SK-MEL-5 (cell line): ENCODE data around the gene CDYL2. TPM values are rescaled to one million over a fixed set of nuclear protein-coding genes. Genes with fewer than 3 reads are reported as not detected.
"Not testable (repeated sequence)": the region's sequence is repeated elsewhere in the genome, so short reads cannot be mapped to it uniquely, and the experiment has no call there.

Experiments
- DNase-seq: peaks from one replicate; pipeline ENCODE4 v3.0.0-alpha.2; 2016; ENCODE audit warnings: low read depth, low spot score
- in situ Hi-C: cut with HindIII; loops from 2 replicates; pipeline ENCODE4 v1.10.0; 2016; ENCODE audit warnings: low sequenced_read_pairs, high pct_unique_total_duplicates, low pct_unique_long_range_greater_than_20kb
- total RNA-seq: library from RNA; depleted of rRNA; stranded (reverse); fragments of >200 nt; shearing (Covaris generic); gene quantifications from 2 replicates; pipeline ENCODE4 v1.2.3, GENCODE V29; 2014

CDYL2 gene
- total RNA-seq, 1 experiment from 2014 or later, result 0.74 TPM

GRCh38 chr16:80669673-80670072 lies 134.7 kb downstream of the CDYL2 start:
- DNase-seq, result no peak
- in situ Hi-C loops, result no loop called here

GRCh38 chr16:80667925-80668324 lies 136.5 kb downstream of the CDYL2 start:
- in situ Hi-C loops, result no loop called here

GRCh38 chr16:80667251-80667560 lies 137.2 kb downstream of the CDYL2 start:
- in situ Hi-C loops, result no loop called here

More at GRCh38 chr16:80667925-80668324, 136.5 kb downstream of the CDYL2 start:
- no peak for DNase-seq

GRCh38 chr16:80666378-80667250 lies 137.8 kb downstream of the CDYL2 start:
- no peak for DNase-seq
- in situ Hi-C loops, result no loop called here

More at GRCh38 chr16:80667251-80667560, 137.2 kb downstream of the CDYL2 start:
- no peak for DNase-seq

GRCh38 chr16:80665356-80665755 lies 139.0 kb downstream of the CDYL2 start:
- in situ Hi-C loops, result no loop called here

GRCh38 chr16:80664786-80665185 lies 139.6 kb downstream of the CDYL2 start:
- in situ Hi-C loops, result no loop called here
- DNase-seq, result no peak

More at GRCh38 chr16:80665356-80665755, 139.0 kb downstream of the CDYL2 start:
- no peak for DNase-seq

GRCh38 chr16:80664226-80664625 lies 140.2 kb downstream of the CDYL2 start:
- DNase-seq, result no peak
- in situ Hi-C loops, result no loop called here

- in situ Hi-C loops, result no loop called here
- no peak for DNase-seq
Observed at GRCh38 chr16:80663078-80663477, 141.3 kb downstream of the CDYL2 start.

GRCh38 chr16:80659865-80660264 lies 144.5 kb downstream of the CDYL2 start:
- no peak for DNase-seq
- in situ Hi-C loops, result no loop called here

- no peak for DNase-seq
- in situ Hi-C loops, result no loop called here
Observed at GRCh38 chr16:80656711-80657150, 147.7 kb downstream of the CDYL2 start.

- in situ Hi-C loops, result no loop called here
Observed at GRCh38 chr16:80656161-80656560, 148.2 kb downstream of the CDYL2 start.

GRCh38 chr16:80655751-80656150 lies 148.6 kb downstream of the CDYL2 start:
- in situ Hi-C loops, result no loop called here
- no peak for DNase-seq

More at GRCh38 chr16:80656161-80656560, 148.2 kb downstream of the CDYL2 start:
- DNase-seq, result no peak

- in situ Hi-C loops, result no loop called here
- DNase-seq, result no peak
Observed at GRCh38 chr16:80654094-80654862, 150.1 kb downstream of the CDYL2 start.

- DNase-seq, result no peak
- in situ Hi-C loops, result no loop called here
Observed at GRCh38 chr16:80652441-80652840, 152.0 kb downstream of the CDYL2 start.

GRCh38 chr16:80650281-80650680 lies 154.1 kb downstream of the CDYL2 start:
- in situ Hi-C loops, DNase-seq: not testable (repeated sequence)

GRCh38 chr16:80640316-80640715 lies 164.1 kb downstream of the CDYL2 start:
- no peak for DNase-seq
- in situ Hi-C loops, result no loop called here

GRCh38 chr16:80639636-80640035 lies 164.8 kb downstream of the CDYL2 start:
- DNase-seq, result no peak
- in situ Hi-C loops, result no loop called here

- in situ Hi-C loops, result no loop called here
- DNase-seq, result no peak
Observed at GRCh38 chr16:80637621-80638020, 166.8 kb downstream of the CDYL2 start.

- in situ Hi-C loops, result no loop called here
- DNase-seq, result no peak
Observed at GRCh38 chr16:80631581-80631980, 172.8 kb downstream of the CDYL2 start.
